Thyroid gland (tissue), 4 donors: ENCODE results near the gene PVALB. TPM values are rescaled to one million over a fixed set of nuclear protein-coding genes. Genes with fewer than 3 reads are reported as not detected.

Experiments
- DNase-seq, 2 donors: peaks; one replicate each; pipeline ENCODE4 v3.0.0-alpha.2; 2019
- H3K27ac ChIP-seq, 3 donors: fragments of 200-600 bp; sonication (generic); 1 replicate in 2 of 3; 2 replicates in 1 of 3; pipeline ENCODE4 v1.5.1; 2016 to 2019; ENCODE audit warnings: mild to moderate bottlenecking in 1 of 3, moderate library complexity in 1 of 3
- H3K27me3 ChIP-seq: fragments of 200-600 bp; sonication (generic); one replicate; pipeline ENCODE4 v1.5.1; 2019
- H3K36me3 ChIP-seq, 2 donors: fragments of 200-600 bp; sonication (generic); one replicate each; pipeline ENCODE4 v1.5.1; 2016 to 2019
- H3K4me1 ChIP-seq, 2 donors: fragments of 200-600 bp; sonication (generic); one replicate each; pipeline ENCODE4 v1.5.1; 2017 to 2019
- H3K4me3 ChIP-seq, 3 donors: fragments of 200-600 bp; sonication (generic); replicated peaks in 1 of 3; 1 replicate in 2 of 3; 2 replicates in 1 of 3; pipeline ENCODE4 v1.5.1; 2016; ENCODE audit warnings: mild to moderate bottlenecking in 1 of 3
- H3K9me3 ChIP-seq: fragments of 200-600 bp; sonication (generic); one replicate; pipeline ENCODE4 v1.5.1; 2017
- POLR2A ChIP-seq, 2 donors: fragments of 450-650 bp; IDR thresholded peaks; one replicate each; pipeline ENCODE4 v1.6.1; 2017; ENCODE audit warnings: antibody characterized with exemption in 2 of 2, mild to moderate bottlenecking in 2 of 2, moderate library complexity in 1 of 2
- WGBS, 2 donors: methylation state at CpG; one replicate each; pipeline ENCODE4 v1.1.5; 2017; 5-methylcytosine and 5-hydroxymethylcytosine counted together
- intact Hi-C: fragments of 100-400 bp; cut with DNase I; formaldehyde crosslinking; loops from one replicate; pipeline ENCODE4 v1.15.1; 2023
- total RNA-seq, 4 donors: library from RNA; depleted of rRNA; stranded (reverse); fragments of >200 nt; gene quantifications; one replicate each; pipeline ENCODE4 v1.2.3, GENCODE V29; 2016
- TF ChIP-seq, protein P1 (sequence below), 6 experiments: fragments of 200-600 bp in 3 of 6; fragments of 450-650 bp in 3 of 6; sonication (generic) in 3 of 6; IDR thresholded peaks; one replicate each; pipeline ENCODE4 v1.5.1; 2016 to 2019; ENCODE audit warnings: antibody characterized with exemption in 6 of 6, mild to moderate bottlenecking in 2 of 6, inconsistent platforms in 1 of 6, moderate library complexity in 1 of 6

The PVALB gene
- total RNA-seq, 4 donors from 2014 or later, result not detected

DNA sequence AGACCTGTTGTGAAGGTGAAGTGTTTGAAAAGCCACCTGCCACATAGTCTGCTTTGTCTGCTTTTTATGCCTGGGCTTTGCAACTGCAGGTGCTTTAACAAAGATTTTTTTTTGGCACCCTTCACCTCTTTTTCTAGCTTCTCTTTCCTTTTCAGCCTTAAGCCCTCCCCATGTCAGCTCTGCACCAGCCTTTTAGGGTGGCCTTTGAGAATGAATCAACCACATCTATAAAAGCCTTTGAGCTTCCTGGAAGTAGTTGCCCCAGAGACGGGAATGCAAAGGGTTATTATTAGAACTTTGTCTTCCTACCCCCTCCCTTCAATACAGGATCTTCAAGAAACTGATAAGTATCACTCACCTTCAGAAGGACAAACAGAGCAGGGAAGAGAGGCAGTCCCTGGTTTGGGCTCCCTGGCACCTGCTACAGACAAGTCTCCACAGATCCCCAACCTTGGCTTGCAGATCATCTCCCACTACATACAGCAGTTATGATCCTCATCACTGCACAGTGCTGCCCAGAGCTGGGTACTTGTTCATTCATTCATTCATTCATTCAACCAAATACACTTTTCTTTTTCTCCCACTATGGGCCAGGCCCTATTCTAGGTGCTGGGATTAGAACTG lies 8.0 kb downstream of the PVALB start:
- Histone ChIP-seq H3K4me3 (no peak overlapping the region), H3K27me3 (no peaks in the 10 kb centered on the region), H3K36me3 (no peaks in the 10 kb centered on the region), H3K9me3 (no peaks in the 10 kb centered on the region), H3K4me1 (no peaks in the 10 kb centered on the region), H3K27ac (no peak overlapping the region)
- TF ChIP-seq POLR2A (IDR thresholded peaks at IDR 0.05), result no peak
- TF ChIP-seq, protein P1, sequence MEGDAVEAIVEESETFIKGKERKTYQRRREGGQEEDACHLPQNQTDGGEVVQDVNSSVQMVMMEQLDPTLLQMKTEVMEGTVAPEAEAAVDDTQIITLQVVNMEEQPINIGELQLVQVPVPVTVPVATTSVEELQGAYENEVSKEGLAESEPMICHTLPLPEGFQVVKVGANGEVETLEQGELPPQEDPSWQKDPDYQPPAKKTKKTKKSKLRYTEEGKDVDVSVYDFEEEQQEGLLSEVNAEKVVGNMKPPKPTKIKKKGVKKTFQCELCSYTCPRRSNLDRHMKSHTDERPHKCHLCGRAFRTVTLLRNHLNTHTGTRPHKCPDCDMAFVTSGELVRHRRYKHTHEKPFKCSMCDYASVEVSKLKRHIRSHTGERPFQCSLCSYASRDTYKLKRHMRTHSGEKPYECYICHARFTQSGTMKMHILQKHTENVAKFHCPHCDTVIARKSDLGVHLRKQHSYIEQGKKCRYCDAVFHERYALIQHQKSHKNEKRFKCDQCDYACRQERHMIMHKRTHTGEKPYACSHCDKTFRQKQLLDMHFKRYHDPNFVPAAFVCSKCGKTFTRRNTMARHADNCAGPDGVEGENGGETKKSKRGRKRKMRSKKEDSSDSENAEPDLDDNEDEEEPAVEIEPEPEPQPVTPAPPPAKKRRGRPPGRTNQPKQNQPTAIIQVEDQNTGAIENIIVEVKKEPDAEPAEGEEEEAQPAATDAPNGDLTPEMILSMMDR (IDR thresholded peaks at IDR 0.05), result no peak
- intact Hi-C loops, result no loop called here
- 57 to 72% methylated on average over 1 of the region's 1 CpG for WGBS, 2 donors
- DNase-seq, result no peak

DNA sequence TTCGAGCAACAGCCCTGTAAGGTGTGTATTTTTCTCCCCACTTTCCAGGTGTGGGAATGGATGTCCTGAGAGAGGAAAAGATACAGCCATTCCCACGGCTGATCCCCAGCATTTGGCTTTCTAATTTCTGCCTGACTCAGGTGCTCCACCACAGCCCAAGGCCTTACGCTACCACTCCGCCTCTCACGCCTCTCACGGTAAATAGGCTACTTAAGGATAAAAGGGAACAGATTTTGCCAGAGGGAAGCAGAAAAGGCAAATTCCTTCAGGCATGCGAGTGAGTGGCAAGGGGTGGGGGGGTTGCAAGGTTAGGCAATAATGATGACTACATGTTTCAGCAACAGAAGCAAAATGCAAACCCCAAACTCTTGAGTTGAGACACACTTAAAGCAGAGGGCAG lies 9.2 kb downstream of the PVALB start:
- intact Hi-C loops, result no loop called here
- H3K9me3 ChIP-seq, result no peaks in the 10 kb centered on the region

DNA sequence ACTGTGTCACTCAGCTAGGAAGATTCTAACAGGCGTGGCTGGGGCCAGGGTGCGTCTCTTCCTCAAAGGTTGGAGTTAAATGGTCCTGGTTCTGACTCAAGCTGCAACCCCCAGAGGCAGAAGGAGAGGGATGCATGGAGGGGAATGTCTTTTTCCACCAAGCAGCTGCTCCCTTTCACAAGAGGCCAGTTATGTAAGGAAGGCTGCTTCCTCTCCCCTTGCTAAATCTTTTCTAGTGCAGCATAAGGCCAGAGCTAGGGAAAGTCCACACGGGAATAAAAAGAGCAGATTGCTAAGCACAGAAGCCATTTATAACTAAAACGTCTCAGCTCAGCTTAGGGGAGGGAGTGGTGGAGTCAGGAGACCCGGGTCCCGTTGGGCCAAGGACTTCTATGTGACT lies 10.0 kb downstream of the PVALB start:
- Histone ChIP-seq H3K27ac (no peak overlapping the region), H3K9me3 (no peaks in the 10 kb centered on the region), H3K4me3 (no peak overlapping the region), H3K4me1 (no peaks in the 10 kb centered on the region), H3K36me3 (no peaks in the 10 kb centered on the region), H3K27me3 (no peaks in the 10 kb centered on the region)
- intact Hi-C loops, result no loop called here
- WGBS, 2 donors, result 62 to 72% methylated on average over 6 of the region's 6 CpGs
- TF ChIP-seq POLR2A (IDR thresholded peaks at IDR 0.05), result no peak
- TF ChIP-seq, protein P1 (IDR thresholded peaks at IDR 0.05), result no peak
- DNase-seq, result no peak

More for the DNA sequence above, 9.2 kb downstream of the PVALB start:
- 86% methylated on average over 7 of the region's 7 CpGs for WGBS, 2 donors
- no peaks in the 10 kb centered on the region for H3K4me1 ChIP-seq
- no peak for DNase-seq
- H3K36me3 ChIP-seq, result no peaks in the 10 kb centered on the region
- no peaks in the 10 kb centered on the region for H3K27me3 ChIP-seq
- H3K4me3 ChIP-seq, result no peak overlapping the region
- TF ChIP-seq, protein P1 (IDR thresholded peaks at IDR 0.05), result no peak
- no peak for TF ChIP-seq POLR2A (IDR thresholded peaks at IDR 0.05)
- H3K27ac ChIP-seq, result no peak overlapping the region

DNA sequence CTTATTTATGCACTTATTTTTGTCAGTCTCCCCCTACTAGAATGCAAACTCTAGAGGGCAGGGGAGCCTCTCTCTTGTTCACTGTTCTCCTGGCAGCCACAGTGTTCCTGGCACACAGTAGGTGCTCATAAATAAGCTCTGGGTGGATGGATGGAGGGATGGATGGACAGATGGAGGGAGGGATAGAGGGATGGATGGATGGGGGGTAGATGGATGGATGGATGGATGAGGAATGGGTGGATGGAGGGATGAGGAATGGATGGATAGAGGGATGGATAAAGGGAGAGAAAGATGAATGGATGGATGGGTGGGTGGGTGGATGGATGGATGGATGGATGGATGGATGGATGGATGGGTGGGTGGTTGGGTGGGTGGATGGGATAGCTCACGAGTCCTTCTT lies 13.5 kb downstream of the PVALB start:
- TF ChIP-seq, protein P1 (IDR thresholded peaks at IDR 0.05), result no peak
- TF ChIP-seq POLR2A (IDR thresholded peaks at IDR 0.05), result no peak
- no peaks in the 10 kb centered on the region for H3K9me3 ChIP-seq
- no peak overlapping the region for H3K27ac ChIP-seq
- H3K27me3 ChIP-seq, result no peaks in the 10 kb centered on the region
- H3K4me1 ChIP-seq, result no peaks in the 10 kb centered on the region
- no peaks in the 10 kb centered on the region for H3K36me3 ChIP-seq
- no peak overlapping the region for H3K4me3 ChIP-seq
- intact Hi-C loops, result no loop called here
- DNase-seq, result no peak
- WGBS, 2 donors, result 59 to 82% methylated on average over 1 of the region's 1 CpG

DNA sequence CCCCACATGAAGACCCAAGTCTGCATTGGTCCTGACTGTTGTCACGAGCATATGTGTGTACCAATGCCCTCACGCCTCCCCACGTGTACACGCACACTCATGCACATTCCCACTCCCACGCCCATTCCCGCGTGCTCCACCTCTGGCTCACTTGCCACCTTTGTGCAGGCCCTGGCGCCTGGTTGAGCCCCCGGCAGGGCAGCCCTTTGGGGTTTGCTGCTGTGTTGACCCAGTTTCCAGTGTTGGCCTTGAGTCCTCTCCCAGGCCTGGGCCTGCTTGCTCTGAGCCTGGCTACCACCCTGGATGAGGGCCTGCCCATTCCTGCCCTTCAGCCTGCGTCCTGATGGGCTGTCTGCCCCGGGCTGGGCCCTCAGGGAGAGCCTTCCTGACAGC lies 18.2 kb downstream of the PVALB start:
- TF ChIP-seq, protein P1 (IDR thresholded peaks at IDR 0.05), result no peak
- TF ChIP-seq POLR2A (IDR thresholded peaks at IDR 0.05), result no peak
- Histone ChIP-seq H3K4me1 (no peaks in the 10 kb centered on the region), H3K27me3 (no peaks in the 10 kb centered on the region), H3K4me3 (no peak overlapping the region), H3K27ac (no peak overlapping the region), H3K36me3 (no peaks in the 10 kb centered on the region), H3K9me3 (no peaks in the 10 kb centered on the region)
- intact Hi-C loops, result no loop called here
- WGBS, 2 donors, result 85 to 89% methylated on average over 9 to 11 of the region's 11 CpGs
- no peak for DNase-seq
